GM12892 (cell line): ENCODE measurements around the gene CLEC4G.

Source experiments
- POLR2A ChIP-seq: IDR thresholded peaks from 2 replicates; pipeline ENCODE4 v1.6.1; 2011; ENCODE audit warnings: low read depth, low read length, control low read depth
- POLR2AphosphoS5 ChIP-seq: IDR thresholded peaks from 2 replicates; pipeline ENCODE4 v1.6.1; 2011; ENCODE audit warnings: low read depth, low read length, control low read depth
- TAF1 ChIP-seq: IDR thresholded peaks from 2 replicates; pipeline ENCODE4 v1.6.1; 2011; ENCODE audit warnings: low read depth, mild to moderate bottlenecking, control low read depth, low read length, borderline replicate concordance

GRCh38 chr19:7705387-7706187, 26.3 kb downstream of the CLEC4G start:
- peak; percentile 61; the same call in 1 of the 2 replicates for TF ChIP-seq POLR2A
- TF ChIP-seq POLR2AphosphoS5: peak; percentile 63; the same call in 1 of the 2 replicates
- 0 out of 2 replicates have a peak, but pooled peaks have one; percentile 37 for TF ChIP-seq TAF1
